HG02798 (cell line): ENCODE measurements around the gene LAMA5.
"Not testable (repeated sequence)": the region's sequence is repeated elsewhere in the genome, so short reads cannot be mapped to it uniquely, and the experiment has no call there.

ENCODE experiments used
- ATAC-seq: cut with Tn5 transposase; IDR thresholded peaks from one replicate; pipeline ENCODE4 v1.9.1; 2021; ENCODE audit warnings: mild to moderate bottlenecking; ENCODE audit not compliant: unreplicated experiment, poor library complexity

Gene LAMA5

GRCh38 chr20:62373631-62374179 is 6.6 kb upstream of the LAMA5 start:
- not testable (repeated sequence) for ATAC-seq

GRCh38 chr20:62372042-62372993 is 5.2 kb upstream of the LAMA5 start:
- no peak for ATAC-seq

- ATAC-seq: no peak
Measured at GRCh38 chr20:62371588-62372041, 4.5 kb upstream of the LAMA5 start.

- ATAC-seq: no peak
Measured at GRCh38 chr20:62370807-62371587, 3.9 kb upstream of the LAMA5 start.

GRCh38 chr20:62370115-62370806 is 3.1 kb upstream of the LAMA5 start:
- ATAC-seq: no peak

GRCh38 chr20:62369815-62370114 is 2.7 kb upstream of the LAMA5 start:
- no peak for ATAC-seq

GRCh38 chr20:62368976-62369814 is 2.1 kb upstream of the LAMA5 start:
- no peak for ATAC-seq

GRCh38 chr20:62368392-62368975 is 1.4 kb upstream of the LAMA5 start:
- no peak for ATAC-seq

GRCh38 chr20:62367633-62368391 is 700 bp upstream of the LAMA5 start:
- ATAC-seq: no peak

GRCh38 chr20:62366370-62367135 is 559 bp downstream of the LAMA5 start:
- no peak for ATAC-seq

- ATAC-seq: no peak
Measured at GRCh38 chr20:62365814-62366369, 1.2 kb downstream of the LAMA5 start.

- no peak for ATAC-seq
Measured at GRCh38 chr20:62364911-62365736, 2.0 kb downstream of the LAMA5 start.

GRCh38 chr20:62363920-62364851 is 2.9 kb downstream of the LAMA5 start:
- ATAC-seq: no peak

GRCh38 chr20:62362991-62363919 is 3.9 kb downstream of the LAMA5 start:
- ATAC-seq: no peak

- ATAC-seq: no peak
Measured at GRCh38 chr20:62362590-62362940, 4.5 kb downstream of the LAMA5 start.
